HG03571 (cell line): ENCODE data around the gene CHML.

Experiments used
- ATAC-seq: cut with Tn5 transposase; IDR thresholded peaks from one replicate; pipeline ENCODE4 v1.9.1; 2021; ENCODE audit not compliant: unreplicated experiment

CHML gene

DNA sequence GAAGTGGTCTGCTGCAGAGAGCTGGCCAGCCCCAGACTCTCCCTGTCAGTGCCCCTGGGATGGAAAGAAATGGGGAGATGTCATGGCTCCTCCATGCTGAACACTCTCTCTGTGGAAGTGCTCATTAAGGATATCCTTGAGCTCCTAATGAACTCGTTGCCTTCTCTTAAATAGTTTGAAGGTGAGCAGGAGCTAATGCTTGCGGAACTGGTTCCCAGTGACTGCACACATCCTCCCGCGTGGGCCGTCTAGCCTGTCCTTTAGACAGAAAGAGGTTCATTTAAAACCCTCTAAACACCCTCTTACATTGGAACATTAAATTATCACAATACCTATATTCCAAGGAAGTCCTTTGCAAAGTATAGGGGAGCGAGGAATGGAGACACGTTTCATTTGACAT is 6.0 kb upstream of the CHML start:
- no peak for ATAC-seq

DNA sequence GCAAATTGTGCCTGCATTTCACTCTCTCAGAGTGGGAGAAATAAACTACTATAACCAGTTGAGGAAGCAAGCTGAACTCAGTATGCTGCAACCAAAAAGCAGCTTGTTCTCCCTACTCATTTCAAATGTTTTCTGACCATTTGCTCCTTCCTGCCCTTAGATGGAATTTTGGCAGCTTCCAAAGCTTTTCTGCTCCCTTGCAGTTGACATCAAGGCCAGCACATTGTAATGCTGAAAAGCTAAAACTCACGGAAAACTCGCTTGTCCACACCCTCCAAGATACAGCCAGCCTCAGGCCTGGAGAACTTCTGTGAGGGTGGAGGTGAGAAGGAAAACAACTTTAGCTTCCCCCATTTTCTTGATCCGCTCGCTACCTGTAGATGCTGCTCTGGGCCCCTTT is 5.0 kb upstream of the CHML start:
- ATAC-seq: no peak

DNA sequence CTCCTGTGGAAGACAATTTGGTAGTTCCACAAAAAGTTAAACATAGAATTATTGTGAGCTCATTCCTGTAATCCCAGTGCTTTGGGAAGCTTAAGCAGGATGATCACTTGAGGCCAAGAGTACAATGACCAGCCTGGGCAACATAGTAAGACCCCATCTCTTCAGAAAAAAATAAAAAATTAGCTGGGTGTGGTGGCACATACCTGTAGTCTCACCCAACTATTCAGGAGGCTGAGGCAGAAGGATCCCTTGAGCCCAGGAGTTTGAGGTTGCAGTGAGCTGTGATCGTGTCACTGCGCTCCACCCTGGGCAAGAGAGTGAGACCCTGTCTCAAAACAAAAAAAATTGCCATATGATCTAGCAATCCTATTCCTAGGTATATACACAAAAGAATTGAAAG is 4.1 kb upstream of the CHML start:
- no peak for ATAC-seq

DNA sequence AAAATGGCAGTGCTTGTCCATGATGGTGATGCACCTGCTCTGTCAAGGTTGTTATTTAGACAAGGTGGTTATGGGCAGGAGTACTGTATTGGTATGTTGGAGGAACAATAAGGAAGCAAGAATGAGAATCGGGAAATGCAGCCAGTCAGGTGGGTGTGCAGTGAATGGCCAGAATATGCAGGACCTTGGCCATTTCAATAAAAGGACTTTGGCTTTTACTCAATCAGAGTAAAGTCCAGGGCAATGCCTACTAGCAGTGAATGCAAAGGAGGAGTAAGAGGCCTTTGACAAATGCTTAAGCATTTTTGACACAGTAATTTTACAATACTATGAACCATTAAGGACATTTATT is 2.4 kb upstream of the CHML start:
- no peak for ATAC-seq

DNA sequence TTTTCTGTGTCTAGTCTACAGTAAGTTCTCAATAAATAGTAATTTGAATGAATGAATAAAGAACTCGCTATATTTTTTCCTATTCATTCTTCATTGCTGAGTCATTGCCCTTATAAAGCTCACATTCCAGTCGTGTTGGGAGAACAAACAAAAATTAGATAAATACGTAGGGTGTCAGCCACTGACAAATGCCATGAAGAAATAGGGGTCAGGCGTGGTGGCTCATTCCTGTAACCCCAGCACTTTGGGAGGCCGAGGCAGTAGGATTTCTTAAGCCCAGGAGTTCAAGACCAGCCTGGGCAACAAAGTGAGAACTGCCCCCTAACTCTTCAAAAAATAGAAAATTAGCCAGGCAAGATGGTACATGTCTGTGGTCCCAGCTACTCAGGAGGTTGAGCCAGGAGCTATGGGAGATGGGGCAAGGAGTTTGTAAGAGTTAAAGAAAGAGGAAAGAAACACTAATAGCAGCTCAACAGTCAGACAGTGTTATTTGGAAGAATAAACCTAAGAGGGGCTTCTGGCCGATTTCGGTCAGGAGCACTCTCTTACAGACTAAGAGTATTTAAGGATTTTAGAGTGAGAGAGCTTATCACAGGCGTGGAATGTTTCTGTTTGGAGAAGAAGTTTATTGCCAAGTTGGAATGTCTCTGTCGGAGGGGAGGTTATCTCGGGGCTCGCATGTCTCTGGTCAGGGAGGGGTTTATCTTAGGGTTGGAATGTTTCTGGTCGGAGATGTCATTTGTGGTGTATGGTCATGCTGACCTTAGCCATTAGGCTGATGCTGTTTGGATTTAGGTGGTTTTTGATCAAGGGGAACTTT is 1.8 kb upstream of the CHML start:
- no peak for ATAC-seq

DNA sequence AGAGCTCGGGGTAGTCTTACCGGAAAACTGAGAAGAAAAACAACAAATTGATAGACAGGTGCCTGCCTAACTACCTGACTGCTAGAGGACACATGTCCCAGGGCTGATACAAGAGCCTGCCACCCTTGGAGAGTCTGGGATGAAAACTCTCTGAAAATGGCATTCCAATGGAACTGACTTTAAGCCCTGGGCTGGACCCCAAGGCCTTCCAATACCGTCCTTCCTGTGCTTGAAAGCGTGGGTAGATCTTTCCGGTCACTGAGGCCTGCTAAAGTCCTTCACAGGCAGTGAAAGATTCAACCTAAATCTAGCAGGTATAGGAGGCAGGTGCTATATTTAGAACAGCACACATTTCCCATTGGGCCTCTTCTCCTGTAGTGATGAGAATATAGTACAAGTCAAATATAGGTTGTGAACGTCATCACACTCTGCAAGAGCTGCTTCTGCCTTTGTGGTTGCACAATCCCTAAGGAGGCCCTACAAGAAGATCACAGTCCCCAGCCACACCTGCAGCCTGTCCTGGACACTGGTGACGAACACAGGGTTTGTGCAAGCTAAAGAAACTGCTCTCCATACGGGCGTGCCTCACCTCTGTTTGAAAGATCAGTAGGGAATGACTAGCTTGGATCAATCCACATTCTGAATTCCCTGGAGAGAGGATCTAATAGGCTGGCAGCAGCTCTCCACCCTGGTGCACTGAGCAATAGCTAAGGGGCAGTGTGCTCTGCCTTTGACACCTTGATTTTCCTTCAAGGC is 876 bp upstream of the CHML start:
- no peak for ATAC-seq

DNA sequence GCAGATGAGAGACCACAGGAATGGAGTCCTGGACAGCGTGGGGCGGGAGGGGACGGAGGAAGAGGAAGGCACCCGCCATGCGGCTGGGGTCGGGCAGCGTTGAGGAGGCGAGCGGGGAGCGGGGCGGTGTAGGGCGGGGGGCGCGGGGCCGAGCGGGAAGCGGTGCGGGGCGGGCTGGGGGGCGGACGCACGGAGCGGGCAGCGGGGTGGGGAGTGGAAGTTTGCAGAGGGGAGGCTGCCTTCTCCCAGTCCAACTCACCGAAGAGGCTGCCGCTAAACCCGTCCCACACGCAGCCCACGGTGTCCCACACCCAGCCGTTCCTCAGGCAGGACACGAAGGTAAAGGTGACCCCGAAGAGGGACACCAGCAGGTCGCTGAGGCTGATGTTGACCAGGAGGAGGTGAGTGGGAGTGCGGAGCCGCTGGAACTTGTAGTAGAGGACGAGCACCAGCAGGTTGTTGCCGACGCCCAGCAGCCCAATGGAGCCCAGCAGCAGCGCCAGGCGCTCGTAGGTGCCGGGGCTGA is 483 bp downstream of the CHML start:
- ATAC-seq: peak; percentile 42

DNA sequence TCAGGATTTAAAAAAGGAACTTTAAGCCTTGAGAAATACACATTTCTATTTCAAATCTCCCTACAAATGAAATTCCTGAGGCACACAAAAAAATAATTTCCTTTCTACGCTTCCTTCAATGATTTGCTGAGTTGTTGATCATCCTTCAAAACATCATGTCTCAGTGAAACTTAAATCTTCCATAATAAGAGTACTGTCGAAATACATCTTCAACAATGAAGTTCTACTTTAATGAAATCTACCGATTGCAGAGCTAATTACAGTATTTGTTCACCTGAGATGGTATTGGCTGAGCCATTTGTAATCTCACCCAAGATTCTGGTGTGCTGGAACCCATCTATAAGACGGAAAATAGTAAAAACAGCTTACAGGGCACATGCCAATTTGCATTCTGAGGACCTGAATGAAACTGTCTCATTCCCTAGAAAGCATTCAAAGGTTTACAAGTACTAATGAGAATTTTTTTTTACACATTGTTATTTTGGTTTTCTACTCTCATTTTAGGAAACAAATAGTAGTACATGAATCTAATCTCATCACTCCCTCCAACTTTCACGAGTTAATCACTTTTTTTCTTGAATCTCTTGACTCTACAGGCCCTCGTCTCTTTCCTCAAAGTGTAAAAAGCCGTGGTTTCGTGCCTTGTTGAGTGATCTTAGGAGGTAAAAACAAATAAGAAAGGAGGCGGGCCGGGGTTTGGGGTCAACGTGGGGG is 1.1 kb downstream of the CHML start:
- ATAC-seq: no peak

DNA sequence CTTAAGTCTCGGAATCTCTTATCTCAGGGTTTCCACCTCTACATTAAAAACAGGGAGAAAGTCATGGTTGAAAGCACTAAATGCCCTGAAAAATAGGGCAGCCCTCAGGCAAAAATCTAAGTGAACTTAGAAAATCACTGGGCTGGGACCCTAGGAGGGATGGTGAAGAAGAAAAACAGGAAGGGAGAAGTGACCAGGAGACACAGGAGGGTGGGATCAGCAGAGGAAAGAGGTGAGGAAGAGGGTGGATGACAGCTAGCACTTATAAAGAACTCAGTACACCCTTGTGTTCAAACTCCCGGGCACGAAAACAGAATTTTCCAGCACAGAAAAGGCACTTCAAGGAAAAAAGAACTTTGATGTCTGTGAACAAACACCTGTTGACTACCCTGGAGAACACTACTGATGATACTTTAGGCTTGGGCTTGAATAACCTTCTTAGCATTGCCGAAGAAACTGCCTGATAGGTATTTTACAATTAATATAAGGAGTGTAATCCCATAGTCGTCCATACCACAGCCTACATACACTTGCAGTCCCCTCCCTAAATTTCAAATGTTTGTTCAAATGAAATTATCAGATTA is 2.0 kb downstream of the CHML start:
- no peak for ATAC-seq

DNA sequence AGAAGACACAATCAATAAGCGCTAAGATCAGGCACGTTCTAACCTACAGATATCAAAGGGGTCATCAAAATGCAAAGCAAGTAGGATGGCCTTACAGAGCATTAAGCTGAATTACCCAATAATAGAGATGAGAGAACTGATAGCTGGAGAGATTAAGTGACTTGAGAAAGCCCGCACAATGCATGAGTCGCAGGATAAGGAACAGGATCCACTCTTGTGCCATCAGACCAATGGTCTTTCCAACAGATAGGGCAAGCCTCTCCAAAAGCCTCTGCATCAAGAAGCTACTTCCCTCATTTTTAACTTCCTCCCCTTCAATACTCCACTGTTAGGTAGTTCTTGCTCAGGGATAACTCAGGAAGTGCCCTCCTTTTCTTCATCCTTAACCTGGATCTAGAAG is 2.6 kb downstream of the CHML start:
- no peak for ATAC-seq

DNA sequence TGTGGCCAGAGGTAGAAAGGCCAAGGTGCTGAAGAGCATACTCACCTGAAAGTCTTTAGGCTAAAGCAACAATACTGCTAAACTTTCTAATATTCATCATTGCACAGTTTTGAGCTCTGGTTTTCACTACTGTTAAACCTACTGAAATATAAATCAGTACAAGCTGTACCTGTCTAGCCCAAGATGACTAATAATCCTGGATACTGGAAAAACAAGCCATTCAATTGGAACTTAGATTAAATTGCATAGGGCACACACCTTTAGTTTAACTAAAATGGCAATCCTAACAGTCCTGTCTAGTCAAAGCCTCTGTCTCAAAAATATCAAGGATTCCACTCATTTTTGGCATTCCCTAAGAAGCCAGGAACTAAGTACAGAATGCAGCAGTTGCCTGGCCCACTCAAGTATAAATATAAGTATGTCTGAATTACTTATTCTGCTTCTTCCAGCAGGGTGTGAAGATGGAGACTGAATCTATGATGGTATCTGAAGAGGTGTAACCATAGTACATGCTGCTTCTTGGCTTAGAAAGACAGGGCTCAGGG is 3.1 kb downstream of the CHML start:
- no peak for ATAC-seq

DNA sequence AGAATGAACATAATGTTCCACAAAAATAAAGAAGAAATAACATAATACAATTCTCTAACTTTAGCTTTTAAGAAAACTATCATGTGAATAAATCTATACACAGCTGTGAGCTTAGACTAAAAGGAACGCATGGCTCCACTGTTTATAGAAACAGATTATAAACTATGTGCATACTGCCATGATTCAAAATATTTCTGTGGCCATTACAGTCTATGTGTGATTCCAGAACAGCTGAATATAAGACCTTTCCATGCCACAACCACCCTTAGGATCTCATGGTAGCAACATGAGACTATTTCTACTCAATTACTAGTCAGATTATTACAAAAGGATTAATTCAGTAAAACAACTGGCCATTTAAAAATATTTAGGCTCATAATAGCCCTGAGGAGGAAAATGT is 3.9 kb downstream of the CHML start:
- no peak for ATAC-seq

DNA sequence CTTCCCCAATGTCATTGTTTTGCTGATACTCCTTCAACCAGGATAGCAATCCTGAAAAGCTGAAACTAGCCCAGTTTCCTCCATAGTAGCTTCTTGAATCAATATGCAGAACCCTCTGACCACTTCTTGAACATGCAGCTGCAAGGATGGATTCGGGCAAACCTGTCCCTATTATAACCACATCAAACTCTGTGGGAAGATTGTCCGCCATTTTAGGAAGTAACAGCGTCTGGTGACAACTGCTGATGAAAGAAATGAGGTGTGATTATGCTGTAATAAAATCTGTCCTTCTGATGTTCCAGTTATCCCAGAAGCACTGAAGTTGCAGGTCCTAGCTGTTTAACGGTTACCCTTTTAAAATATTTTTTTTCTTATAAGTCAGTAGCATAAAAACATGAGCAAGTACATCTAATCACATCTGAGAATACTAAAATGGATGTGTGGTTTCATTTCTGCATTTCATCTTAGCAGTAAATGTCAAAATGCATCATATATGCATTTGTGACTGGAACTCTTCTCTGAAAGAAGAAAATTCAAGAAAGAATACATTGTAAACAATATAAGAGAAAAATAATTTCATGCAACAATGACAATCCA is 4.5 kb downstream of the CHML start:
- no peak for ATAC-seq

DNA sequence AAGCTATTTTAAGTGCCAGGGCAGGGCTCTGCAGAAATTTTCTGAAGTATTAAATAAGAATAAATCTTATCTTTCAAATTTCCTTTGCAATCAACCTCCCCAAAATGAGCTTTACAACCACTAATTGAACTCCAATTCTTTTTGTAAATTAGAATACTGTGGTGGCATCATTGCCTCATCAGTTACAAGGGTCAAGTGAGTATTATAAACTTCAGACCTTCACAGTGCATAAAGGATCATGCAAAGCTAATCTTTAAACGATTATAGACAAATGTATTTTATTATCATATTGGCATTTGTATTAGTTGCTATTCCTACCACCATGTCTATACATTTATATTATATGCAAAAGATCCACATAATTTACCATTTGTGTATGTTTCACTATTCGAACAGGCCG is 7.2 kb downstream of the CHML start:
- ATAC-seq: no peak

DNA sequence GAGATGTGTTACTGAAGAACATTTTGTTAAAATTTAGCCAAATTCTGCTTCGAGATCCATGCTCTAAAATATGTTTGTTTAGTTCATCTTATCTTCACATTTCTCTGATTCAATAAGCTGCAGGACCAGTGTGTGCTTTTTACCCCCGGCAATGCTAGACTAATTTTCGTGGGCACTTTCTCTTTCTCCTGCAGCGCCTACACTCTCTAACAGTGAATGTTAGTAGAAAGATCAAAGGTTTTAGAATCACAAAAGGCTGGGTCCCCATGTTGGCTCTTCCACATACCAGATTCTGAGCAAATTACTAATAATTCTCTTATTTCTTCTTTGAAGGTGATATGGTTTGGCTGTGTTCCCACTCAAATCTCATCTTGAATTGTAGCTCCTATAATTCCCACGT is 8.5 kb downstream of the CHML start:
- no peak for ATAC-seq

DNA sequence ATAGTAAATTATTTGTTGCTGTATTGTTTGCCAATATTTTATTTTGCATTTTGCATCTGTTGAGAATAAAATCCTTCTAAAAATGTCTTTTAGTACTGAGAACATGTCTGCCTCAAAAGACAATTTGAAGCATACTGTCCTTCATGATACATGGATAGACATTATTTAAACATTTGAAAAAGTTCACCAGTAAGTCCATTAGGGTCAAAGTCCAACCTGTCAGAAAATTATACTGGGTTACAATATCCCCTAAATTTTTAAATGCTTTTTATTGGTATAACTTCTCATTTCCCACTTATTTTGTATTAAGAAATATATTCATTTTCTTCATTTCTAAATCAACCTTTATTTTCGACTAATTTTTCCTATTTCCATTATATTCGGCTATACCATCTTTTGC is 9.3 kb downstream of the CHML start:
- ATAC-seq: no peak

DNA sequence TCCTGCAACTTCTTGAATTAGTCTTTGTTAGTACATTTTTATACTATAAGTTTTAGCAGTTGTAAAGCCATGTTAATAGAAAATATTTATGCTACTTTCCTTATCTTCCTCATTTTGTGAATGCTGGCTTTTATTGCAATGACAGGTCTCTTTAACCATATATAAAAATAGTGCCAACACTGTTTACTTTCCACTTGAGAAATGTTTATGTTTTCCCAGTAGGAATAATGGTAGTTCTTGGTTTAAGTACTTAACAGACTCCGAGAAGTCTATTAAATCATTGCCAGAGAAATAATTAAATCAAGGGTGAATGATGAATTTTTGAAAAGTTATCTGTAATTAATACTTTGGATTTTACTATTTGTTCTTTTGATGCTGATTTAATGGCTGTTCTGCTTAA is 9.7 kb downstream of the CHML start:
- ATAC-seq: no peak

DNA sequence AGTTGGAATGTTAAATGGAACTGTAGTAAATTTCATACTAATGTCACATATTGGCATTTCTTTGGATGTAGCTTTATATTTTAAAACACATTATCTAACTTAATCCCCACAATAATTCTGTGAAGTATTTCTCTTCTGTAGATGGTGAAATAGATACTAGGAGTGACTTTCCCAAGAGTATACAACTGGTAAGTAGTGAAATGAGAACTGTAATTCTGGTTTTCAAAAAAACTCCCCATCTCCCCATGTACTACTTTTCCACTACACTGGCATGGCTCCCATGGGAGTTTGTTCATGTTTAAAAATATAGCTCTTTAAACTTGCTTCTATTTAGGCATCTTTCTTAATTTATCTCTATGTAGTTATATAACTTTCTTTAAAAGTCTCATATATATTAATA is 10.2 kb downstream of the CHML start:
- no peak for ATAC-seq

DNA sequence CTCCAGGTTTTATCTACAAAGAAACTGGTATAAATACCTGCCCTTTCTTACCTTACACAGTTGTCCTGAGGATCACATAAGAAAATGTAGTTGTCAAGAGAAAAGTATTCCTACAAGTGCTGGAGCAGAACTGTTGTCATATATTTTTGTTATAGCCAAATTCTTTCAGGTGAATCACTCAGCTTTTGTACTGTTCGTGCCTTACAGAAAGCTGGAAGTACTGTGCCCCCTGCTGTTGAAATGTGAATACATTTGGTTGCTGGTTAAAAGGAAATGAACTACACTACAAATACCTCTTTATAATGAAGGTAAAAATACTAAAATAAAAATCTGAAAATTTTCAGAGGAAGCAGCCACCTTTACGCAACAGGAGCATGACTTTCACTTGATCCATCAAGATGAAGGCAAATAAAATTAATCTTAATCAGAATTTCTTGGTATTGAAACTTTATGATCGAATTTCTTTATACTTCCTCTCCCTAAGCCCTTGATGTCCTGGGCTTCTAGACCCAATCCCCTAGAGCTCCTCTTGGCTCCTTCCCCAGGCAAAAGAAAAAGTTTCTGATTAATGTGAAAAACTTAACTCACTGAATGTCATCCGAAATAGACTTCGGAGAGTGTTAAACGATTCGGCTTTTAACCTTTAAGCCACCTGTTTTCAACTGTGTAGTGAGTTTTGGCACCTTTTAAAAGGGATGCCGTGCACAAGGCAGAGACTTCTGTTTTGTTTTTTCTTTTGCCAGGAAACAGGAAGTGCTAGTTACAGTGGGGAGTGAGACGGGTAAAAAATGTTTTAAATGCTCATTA is 12.5 kb downstream of the CHML start:
- ATAC-seq: no peak

DNA sequence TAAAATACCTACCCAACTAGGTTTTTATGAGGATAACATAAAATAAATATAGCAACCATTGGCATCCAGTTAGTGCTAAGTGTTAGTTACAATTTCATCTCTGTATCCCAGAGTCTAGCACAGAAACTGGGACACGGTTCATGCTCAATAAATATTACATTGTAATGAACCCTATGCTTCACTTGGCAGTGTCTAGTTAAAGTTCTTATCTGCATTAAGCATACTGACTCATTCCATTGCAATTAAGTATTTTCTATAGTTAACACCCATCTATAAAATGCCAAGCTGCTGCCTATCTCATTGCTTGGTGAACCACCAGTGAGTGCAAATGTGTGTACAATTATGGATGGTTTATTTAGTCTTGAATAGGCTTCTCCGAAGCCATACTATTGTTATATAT is 15.2 kb downstream of the CHML start:
- no peak for ATAC-seq
